Kidney epithelial cell (primary cell): ENCODE results near the gene PCYT1A. TPM values are rescaled to one million over a fixed set of nuclear protein-coding genes. Genes with fewer than 3 reads are reported as not detected.
"Not testable (repeated sequence)": the region's sequence is repeated elsewhere in the genome, so short reads cannot be mapped to it uniquely, and the experiment has no call there.

ENCODE experiments used
- DNase-seq: peaks from one replicate; pipeline ENCODE4 v3.0.0-alpha.2; 2010; ENCODE audit warnings: low read depth
- H3K27me3 ChIP-seq: 2 replicates; pipeline ENCODE4 v1.6.0; 2011; ENCODE audit warnings: low read length; ENCODE audit not compliant: control insufficient read depth, insufficient read depth
- H3K36me3 ChIP-seq: 2 replicates; pipeline ENCODE4 v1.5.1; 2011; ENCODE audit warnings: low read length; ENCODE audit not compliant: control insufficient read depth, insufficient read depth
- H3K4me3 ChIP-seq: 2 replicates; pipeline ENCODE4 v1.5.1; 2011; ENCODE audit warnings: low read depth, mild to moderate bottlenecking, control low read depth, low read length
- total RNA-seq: library from RNA; depleted of rRNA; stranded (reverse); fragments of >200 nt; gene quantifications from 2 replicates; pipeline ENCODE4 v1.2.3, GENCODE V29; 2015
- TF ChIP-seq, protein P1 (sequence below): IDR thresholded peaks from 2 replicates; pipeline ENCODE4 v1.5.1; 2011; ENCODE audit warnings: mild to moderate bottlenecking, moderate library complexity, low read length, control low read depth, inconsistent platforms; ENCODE audit not compliant: insufficient read depth, poor library complexity, severe bottlenecking

PCYT1A gene
- total RNA-seq, 1 donor from 2014 or later = 62.7 TPM

DNA sequence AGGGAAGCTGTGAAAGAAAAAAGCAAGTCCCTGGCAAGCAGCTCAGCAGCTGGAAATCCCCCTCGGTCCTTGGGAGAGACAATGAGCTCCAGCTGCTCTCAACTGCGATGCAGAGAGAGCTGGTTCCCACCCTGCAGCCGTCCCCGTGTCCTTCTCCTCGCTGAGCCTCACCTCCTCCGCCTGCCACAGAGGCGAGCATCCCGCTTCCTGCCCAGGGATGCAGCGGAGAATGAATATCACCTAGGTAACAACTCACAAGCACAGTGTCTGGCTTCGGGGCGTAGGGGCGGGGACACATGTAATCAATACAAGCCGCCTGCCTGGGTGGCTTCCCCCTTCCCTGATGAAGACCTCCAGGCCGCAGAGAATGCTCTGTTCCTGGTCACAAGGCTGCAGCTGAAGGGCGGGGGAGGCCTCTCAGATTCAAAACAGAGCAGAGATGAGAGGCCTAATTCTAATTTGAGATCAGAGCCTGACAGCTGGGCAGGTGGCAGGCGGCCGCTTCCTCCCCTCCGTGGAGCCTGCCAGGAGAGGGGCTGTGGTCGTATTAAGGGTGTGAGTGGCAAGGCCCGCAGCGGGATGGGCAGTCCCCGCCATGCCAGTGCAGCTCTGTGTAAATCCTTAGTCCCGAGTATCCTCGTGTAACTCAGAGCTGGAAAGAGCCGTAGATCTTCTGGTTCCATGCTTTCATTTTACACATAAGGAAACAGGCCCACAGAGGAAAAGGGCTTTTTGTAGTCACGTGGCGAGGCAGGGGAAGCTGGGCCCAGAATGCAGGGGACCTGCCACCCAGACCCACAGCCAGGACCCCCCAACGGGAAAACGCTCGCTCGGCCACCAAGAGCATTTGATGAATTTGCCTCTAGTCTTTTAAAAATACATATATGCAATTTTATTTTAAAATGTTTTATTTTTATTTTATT, 100.6 kb downstream of the PCYT1A start:
- H3K4me3 ChIP-seq = no peak overlapping the region
- no peaks in the 10 kb centered on the region for H3K36me3 ChIP-seq
- TF ChIP-seq, protein P1, sequence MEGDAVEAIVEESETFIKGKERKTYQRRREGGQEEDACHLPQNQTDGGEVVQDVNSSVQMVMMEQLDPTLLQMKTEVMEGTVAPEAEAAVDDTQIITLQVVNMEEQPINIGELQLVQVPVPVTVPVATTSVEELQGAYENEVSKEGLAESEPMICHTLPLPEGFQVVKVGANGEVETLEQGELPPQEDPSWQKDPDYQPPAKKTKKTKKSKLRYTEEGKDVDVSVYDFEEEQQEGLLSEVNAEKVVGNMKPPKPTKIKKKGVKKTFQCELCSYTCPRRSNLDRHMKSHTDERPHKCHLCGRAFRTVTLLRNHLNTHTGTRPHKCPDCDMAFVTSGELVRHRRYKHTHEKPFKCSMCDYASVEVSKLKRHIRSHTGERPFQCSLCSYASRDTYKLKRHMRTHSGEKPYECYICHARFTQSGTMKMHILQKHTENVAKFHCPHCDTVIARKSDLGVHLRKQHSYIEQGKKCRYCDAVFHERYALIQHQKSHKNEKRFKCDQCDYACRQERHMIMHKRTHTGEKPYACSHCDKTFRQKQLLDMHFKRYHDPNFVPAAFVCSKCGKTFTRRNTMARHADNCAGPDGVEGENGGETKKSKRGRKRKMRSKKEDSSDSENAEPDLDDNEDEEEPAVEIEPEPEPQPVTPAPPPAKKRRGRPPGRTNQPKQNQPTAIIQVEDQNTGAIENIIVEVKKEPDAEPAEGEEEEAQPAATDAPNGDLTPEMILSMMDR = no peak
- DNase-seq = no peak
- H3K27me3 ChIP-seq = no peaks in the 10 kb centered on the region

DNA sequence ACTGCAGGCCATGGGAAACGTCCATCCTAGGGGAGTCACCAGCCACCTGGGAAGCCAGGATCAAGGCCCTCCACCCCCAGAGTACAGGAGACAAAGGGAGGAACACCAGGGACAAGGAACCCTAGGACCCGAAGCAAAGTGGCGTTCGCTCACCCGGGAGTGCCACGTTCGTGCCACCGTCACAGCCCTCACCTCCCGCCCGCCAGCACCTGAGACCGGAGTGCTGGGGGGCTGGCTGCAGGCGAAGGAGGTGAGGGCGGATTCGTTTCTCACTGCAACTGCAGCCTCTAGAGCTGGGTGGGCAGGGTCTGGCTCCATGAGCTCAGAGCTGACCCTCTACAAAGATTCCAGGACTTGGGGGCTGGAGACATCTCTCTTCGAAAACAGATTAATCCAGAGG, 102.6 kb downstream of the PCYT1A start:
- H3K36me3 ChIP-seq = no peaks in the 10 kb centered on the region
- TF ChIP-seq, protein P1 = no peak
- H3K4me3 ChIP-seq = no peak overlapping the region
- no peak for DNase-seq
- H3K27me3 ChIP-seq = no peaks in the 10 kb centered on the region

DNA sequence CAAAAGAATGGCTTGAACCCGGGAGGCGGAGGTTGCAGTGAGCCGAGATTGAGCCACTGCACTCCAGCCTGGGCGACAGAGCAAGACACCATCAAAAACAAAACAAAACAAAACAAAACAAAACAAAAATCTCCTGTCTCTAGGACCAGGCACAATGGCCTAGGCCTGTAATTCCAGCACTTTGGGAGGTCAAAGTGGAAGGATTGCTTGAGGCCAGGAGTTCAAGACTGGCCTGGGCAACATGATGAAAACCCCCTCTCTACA, 103.4 kb downstream of the PCYT1A start:
- H3K4me3 ChIP-seq, H3K27me3 ChIP-seq, H3K36me3 ChIP-seq, DNase-seq: not testable (repeated sequence)

DNA sequence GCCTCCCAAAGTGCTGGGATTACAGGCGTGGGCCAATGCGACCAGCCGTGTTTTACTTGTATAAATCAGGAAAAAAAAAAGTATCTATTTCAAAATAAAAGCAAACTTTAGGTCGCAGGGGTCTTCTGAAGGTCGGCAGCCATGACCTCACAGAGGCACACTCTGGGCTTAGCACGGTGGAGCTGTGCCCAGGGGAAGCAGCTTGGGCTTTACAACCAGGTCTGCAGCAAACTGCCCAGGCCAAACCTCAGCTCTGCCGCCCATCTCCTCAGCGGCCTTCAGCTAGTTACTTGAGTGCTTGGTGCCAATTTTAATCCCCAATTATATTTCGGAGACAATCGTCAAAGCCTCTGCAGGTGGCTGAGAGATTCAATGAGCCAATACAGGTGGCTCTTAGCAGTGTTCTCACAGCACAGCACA, 106.4 kb downstream of the PCYT1A start:
- Histone ChIP-seq H3K36me3 (no peaks in the 10 kb centered on the region), H3K4me3 (no peak overlapping the region), H3K27me3 (no peaks in the 10 kb centered on the region)
- DNase-seq = no peak
- TF ChIP-seq, protein P1 = no peak

DNA sequence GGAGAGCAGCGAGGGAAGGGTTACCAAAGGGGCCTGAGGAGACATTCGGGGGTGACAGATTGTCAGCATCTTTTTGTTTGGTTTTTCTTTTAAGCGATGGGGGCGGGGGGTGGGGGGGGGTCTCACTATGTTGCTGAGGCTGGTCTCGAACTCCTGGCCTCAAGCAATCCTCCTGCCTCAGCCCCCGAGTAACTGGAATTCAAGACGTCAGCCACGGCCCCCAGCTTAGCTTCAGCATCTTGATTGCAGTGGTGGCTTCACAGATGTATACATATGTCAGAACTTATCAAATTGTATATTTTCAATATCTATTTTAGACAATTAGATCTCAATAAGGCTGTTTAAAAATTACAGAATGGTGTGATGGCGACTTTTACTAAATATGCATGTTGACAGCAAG, 107.2 kb downstream of the PCYT1A start:
- H3K4me3 ChIP-seq = no peak overlapping the region
- no peaks in the 10 kb centered on the region for H3K36me3 ChIP-seq
- H3K27me3 ChIP-seq = no peaks in the 10 kb centered on the region
- DNase-seq = no peak
- TF ChIP-seq, protein P1 = no peak

Other genes with a start within 250 kb of the PCYT1A start
- gene TFRC, start 205.6 kb downstream of the PCYT1A start, total RNA-seq = 81.9 and 97.9 TPM in 2 replicates
- gene ZDHHC19, start 76.3 kb downstream of the PCYT1A start, total RNA-seq = not detected in 2 replicates
- gene SLC51A, start 71.2 kb downstream of the PCYT1A start, total RNA-seq = not detected in 2 replicates
- 15.7 and 28.2 TPM in 2 replicates for gene DYNLT2B, start 30.5 kb upstream of the PCYT1A start, total RNA-seq
- gene TM4SF19, start 50.7 kb upstream of the PCYT1A start, total RNA-seq = 3.5 and 7.8 TPM in 2 replicates
- 13.0 and 16.4 TPM in 2 replicates for gene UBXN7, start 144.7 kb upstream of the PCYT1A start, total RNA-seq
- gene RNF168, start 216.0 kb upstream of the PCYT1A start, total RNA-seq = 10.9 and 11.7 TPM in 2 replicates
- not detected in 2 replicates for gene SMCO1, start 227.6 kb upstream of the PCYT1A start, total RNA-seq